Measurements from ENCODE around the gene IFT122. TPM values are rescaled to one million over a fixed set of nuclear protein-coding genes. Genes with fewer than 3 reads are reported as not detected.
A peak's percentile ranks its signal among the peaks of the same experiment; 100 is the strongest.
"Not testable (repeated sequence)": the region's sequence is repeated elsewhere in the genome, so short reads cannot be mapped to it uniquely, and the experiment has no call there.

IFT122 gene
- total RNA-seq, 1 donor, result 21.4 TPM

DNA sequence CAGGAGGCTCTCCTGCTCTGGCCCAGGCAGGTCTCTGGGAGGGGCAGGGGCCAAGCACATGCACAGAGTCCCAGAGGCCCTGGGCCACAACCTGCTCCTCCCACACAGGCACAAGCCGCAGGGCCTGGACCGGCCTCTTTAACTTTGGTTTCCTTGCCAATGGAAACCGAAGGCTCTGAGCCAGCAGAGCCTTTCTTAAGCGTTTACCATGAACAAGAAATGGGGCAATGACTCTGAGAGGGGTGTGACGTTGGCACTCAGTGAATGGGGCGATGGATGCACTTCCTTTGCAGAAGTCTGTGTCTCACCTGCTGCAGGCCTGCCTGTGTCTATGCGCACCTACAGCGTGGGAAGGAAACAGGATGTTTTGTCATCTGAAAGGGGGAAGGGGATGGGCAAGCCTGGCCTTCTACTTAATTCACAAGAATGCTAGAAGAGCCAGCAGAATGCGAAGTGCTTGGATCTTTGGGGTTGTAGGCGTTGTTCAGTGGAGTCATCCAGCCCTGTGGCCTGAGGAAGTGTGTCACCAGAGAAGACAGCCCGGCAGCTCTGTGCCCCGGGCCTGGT lies 41.8 kb downstream of the IFT122 start:
- no peak overlapping the region for H3K4me3 ChIP-seq (ENCODE audit: low read depth, low read length)
- peak; percentile 76 for DNase-seq (ENCODE audit: low read depth)
- TF ChIP-seq, protein P1, sequence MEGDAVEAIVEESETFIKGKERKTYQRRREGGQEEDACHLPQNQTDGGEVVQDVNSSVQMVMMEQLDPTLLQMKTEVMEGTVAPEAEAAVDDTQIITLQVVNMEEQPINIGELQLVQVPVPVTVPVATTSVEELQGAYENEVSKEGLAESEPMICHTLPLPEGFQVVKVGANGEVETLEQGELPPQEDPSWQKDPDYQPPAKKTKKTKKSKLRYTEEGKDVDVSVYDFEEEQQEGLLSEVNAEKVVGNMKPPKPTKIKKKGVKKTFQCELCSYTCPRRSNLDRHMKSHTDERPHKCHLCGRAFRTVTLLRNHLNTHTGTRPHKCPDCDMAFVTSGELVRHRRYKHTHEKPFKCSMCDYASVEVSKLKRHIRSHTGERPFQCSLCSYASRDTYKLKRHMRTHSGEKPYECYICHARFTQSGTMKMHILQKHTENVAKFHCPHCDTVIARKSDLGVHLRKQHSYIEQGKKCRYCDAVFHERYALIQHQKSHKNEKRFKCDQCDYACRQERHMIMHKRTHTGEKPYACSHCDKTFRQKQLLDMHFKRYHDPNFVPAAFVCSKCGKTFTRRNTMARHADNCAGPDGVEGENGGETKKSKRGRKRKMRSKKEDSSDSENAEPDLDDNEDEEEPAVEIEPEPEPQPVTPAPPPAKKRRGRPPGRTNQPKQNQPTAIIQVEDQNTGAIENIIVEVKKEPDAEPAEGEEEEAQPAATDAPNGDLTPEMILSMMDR (IDR thresholded peaks at IDR 0.05; ENCODE audit: insufficient read depth, low read length), result no peak

- TF ChIP-seq, protein P1 (IDR thresholded peaks at IDR 0.05; ENCODE audit: insufficient read depth, low read length), result peak; percentile 6
- no peak overlapping the region for H3K4me3 ChIP-seq (ENCODE audit: low read depth, low read length)
- no peak for DNase-seq (ENCODE audit: low read depth)
Observed at GRCh38 chr3:129482721-129483120, 42.7 kb downstream of the IFT122 start.

DNA sequence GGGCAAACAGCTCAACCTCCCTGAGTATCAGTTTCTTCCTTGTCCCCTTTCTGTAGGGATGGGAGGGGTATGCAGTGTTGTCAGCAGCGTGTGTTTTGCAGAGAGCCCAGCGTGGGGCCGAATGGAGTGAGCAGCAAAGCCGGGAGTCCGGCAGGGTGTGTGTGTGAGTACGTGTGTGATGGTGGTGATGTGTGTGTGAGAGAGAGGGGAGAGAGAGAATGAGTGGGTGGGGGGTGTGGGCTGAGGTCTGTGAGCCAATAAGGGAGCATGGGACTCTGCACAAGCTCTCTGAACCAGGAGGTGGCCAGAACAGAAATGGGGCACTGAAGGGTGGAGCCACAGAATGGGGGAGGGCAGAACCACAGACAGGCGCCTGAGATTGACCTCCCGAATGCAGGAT lies 43.8 kb downstream of the IFT122 start:
- no peak for DNase-seq (ENCODE audit: low read depth)
- TF ChIP-seq, protein P1 (IDR thresholded peaks at IDR 0.05; ENCODE audit: insufficient read depth, low read length), result no peak
- no peak overlapping the region for H3K4me3 ChIP-seq (ENCODE audit: low read depth, low read length)

DNA sequence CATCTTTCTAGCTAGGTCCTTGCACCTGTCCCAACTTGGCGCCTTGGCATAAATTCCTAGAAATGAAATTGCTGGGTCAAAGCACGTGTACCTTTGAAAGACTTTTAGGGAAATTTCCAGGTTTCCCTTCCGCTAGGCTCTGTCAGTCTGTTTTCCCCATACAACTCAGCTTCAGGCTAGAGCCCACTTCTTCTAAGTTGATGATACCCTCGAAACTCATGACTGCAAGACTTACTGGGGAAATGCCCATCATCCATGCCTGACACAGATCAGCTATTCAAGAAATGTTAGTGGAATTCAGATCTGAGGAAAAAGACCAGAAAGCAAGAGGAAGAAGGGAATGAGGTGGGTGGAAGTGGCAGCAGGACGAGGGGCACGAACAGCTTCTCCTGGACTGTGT lies 45.1 kb downstream of the IFT122 start:
- not testable (repeated sequence) for H3K4me3 ChIP-seq (ENCODE audit: low read depth, low read length); DNase-seq (ENCODE audit: low read depth)

GRCh38 chr3:129485721-129486663 lies 46.0 kb downstream of the IFT122 start:
- H3K4me3 ChIP-seq (ENCODE audit: low read depth, low read length), result peak overlapping the region; percentile 37
- peak; percentile 99 for DNase-seq (ENCODE audit: low read depth)
- TF ChIP-seq, protein P1 (IDR thresholded peaks at IDR 0.05; ENCODE audit: insufficient read depth, low read length), result no peak

DNA sequence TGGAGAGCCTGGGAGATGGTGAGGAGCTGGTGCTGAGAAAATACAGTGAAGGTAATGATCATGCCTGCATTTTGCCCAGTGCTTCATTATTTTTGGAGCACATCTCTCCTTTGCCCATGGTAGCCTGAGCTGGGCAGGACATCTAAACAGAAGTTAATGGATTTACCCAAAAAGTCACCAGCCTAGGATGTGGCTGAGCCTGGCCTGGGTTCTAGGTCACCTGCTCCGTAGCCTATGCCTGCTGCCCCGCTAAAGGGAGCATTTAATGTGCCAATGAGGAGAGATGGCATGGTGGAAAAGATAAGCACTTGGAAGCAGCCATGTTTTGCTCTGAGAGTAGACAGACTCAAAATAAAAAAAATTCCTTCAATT lies 46.6 kb downstream of the IFT122 start:
- H3K4me3 ChIP-seq (ENCODE audit: low read depth, low read length), result peak overlapping the region; percentile 10
- TF ChIP-seq, protein P1 (IDR thresholded peaks at IDR 0.05; ENCODE audit: insufficient read depth, low read length), result no peak

DNA sequence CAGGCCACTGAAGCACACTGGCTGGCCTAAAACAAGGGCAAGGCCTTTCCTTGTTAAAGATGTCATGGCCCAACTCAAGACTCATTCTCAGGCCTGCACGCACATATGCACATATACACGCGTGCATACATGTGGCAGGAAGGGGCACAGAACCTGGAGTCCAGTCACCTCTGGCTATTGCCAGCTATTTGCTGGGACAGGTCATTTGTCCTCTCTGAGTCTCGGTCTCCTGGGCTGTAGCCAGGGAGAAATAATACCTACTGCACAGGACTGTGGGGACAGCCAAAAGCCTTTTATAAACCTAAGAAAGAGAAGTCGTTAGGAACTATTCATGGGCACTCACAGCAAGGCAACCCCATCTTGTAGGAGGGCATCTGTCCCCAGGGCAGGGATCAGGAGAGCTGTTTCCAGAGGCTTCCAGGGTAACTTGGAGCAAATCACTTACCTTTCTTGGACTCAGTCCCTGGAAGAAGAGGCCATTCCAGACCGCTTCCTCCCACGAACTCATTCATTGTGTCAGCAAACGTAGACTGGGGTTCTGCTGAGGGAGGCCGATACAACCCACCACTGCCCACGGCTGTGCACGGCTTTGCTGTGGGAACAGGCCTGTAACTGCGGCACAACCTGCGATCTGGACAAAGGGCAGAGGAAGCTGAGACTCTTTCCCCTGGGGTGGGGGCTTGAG lies 47.3 kb downstream of the IFT122 start:
- H3K4me3 ChIP-seq (ENCODE audit: low read depth, low read length), result no peak overlapping the region
- TF ChIP-seq, protein P1 (IDR thresholded peaks at IDR 0.05; ENCODE audit: insufficient read depth, low read length), result no peak
- no peak for DNase-seq (ENCODE audit: low read depth)

More for the DNA sequence above, 46.6 kb downstream of the IFT122 start:
- DNase-seq (ENCODE audit: low read depth), result no peak

- not testable (repeated sequence) for H3K4me3 ChIP-seq (ENCODE audit: low read depth, low read length); DNase-seq (ENCODE audit: low read depth)
Observed at GRCh38 chr3:129487868-129488335, 47.9 kb downstream of the IFT122 start.

DNA sequence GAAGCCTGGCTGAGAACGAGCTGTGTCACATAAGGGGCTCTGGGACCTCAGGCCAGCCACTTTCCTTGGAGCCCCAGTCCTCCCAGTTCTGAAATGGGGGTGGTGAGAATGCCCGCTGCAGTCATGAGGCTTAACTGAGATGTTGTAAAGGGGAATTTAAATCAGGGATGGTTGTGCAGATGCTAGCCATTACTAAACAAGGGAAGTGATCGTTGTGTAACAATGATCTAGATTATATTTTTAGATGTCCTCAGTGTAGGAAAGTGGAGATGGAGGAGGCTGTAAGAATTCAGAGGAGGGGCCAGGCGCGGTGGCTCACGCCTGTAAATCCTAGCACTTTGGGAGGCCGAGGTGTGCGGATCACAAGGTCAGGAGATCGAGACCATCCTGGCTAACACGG lies 49.2 kb downstream of the IFT122 start:
- H3K4me3 ChIP-seq (ENCODE audit: low read depth, low read length); DNase-seq (ENCODE audit: low read depth): not testable (repeated sequence)

Data from fibroblast of the aortic adventitia (primary cell).